Measurements from ENCODE around the gene ENDOD1.
"Not testable (repeated sequence)": the region's sequence is repeated elsewhere in the genome, so short reads cannot be mapped to it uniquely, and the experiment has no call there.

Gene ENDOD1

GRCh38 chr11:95089620-95090542 lies at the start of gene ENDOD1:
TSS of gene ENDOD1 (plus strand) at chr11:95089846. CDS start at chr11:95089928, 82 bp downstream.
- peak; percentile 81 for DNase-seq

GRCh38 chr11:95042239-95042638 lies 47.4 kb upstream of the ENDOD1 start:
- no peak for DNase-seq

- DNase-seq, result no peak
These were observed 46.7 kb upstream of the ENDOD1 start for GRCh38 chr11:95042906-95043305.

GRCh38 chr11:95044010-95044409 lies 45.6 kb upstream of the ENDOD1 start:
- DNase-seq, result no peak

GRCh38 chr11:95045812-95046211 lies 43.8 kb upstream of the ENDOD1 start:
- DNase-seq, result no peak

- not testable (repeated sequence) for DNase-seq
These were observed 40.5 kb upstream of the ENDOD1 start, which contains the start of gene KDM4F for GRCh38 chr11:95049122-95049521. TSS of gene KDM4F (plus strand) at chr11:95049422.

GRCh38 chr11:95050595-95051202 lies 38.9 kb upstream of the ENDOD1 start:
- no peak for DNase-seq

GRCh38 chr11:95054356-95054755 lies 35.3 kb upstream of the ENDOD1 start:
- DNase-seq, result no peak

- no peak for DNase-seq
These were observed 34.3 kb upstream of the ENDOD1 start for GRCh38 chr11:95055283-95055897.

- DNase-seq, result no peak
These were observed 31.7 kb upstream of the ENDOD1 start for GRCh38 chr11:95057959-95058358.

- no peak for DNase-seq
These were observed 31.0 kb upstream of the ENDOD1 start for GRCh38 chr11:95058621-95059020.

GRCh38 chr11:95059046-95059445 lies 30.6 kb upstream of the ENDOD1 start:
- no peak for DNase-seq

GRCh38 chr11:95065336-95065735 lies 24.3 kb upstream of the ENDOD1 start:
- peak; percentile 83 for DNase-seq

- no peak for DNase-seq
These were observed 23.0 kb upstream of the ENDOD1 start, which contains the start of gene SRSF8 for GRCh38 chr11:95066716-95067038. TSS of gene SRSF8 (plus strand) at chr11:95066919. CDS start at chr11:95067227, 308 bp downstream.

- peak; percentile 79 for DNase-seq
These were observed 22.4 kb upstream of the ENDOD1 start for GRCh38 chr11:95067039-95067840.

- peak; percentile 55 for DNase-seq
These were observed 21.8 kb upstream of the ENDOD1 start for GRCh38 chr11:95067841-95068219.

GRCh38 chr11:95068549-95068948 lies 21.1 kb upstream of the ENDOD1 start:
- DNase-seq, result peak; percentile 87

GRCh38 chr11:95070471-95070870 lies 19.2 kb upstream of the ENDOD1 start:
- DNase-seq, result no peak

- no peak for DNase-seq
These were observed 16.7 kb upstream of the ENDOD1 start for GRCh38 chr11:95072948-95073347.

- DNase-seq, result peak; percentile 31
These were observed 14.7 kb upstream of the ENDOD1 start for GRCh38 chr11:95074792-95075563.

- DNase-seq, result no peak
These were observed 13.2 kb upstream of the ENDOD1 start for GRCh38 chr11:95076416-95076815.

- DNase-seq, result no peak
These were observed 12.7 kb upstream of the ENDOD1 start for GRCh38 chr11:95076981-95077380.
